Stimulated activated naive CD8-positive, alpha-beta T cell treated with anti-CD3 and anti-CD28 coated beads, Interleukin-15, amount 100 ng/mL, for 72 hours (primary cell): ENCODE results near the gene CNTLN.
"Not testable (repeated sequence)": the region's sequence is repeated elsewhere in the genome, so short reads cannot be mapped to it uniquely, and the experiment has no call there.

Experiments used
- ATAC-seq: fragments of 150-1000 bp; cut with Tn5 transposase; 2 replicates; pipeline ENCODE4 v1.10.0; 2021; ENCODE audit warnings: mild to moderate bottlenecking, moderate library complexity
- DNase-seq, 2 donors: peaks; one replicate each; pipeline ENCODE4 v3.0.0; 2021 to 2022
- H3K27ac Mint-ChIP-seq, 2 donors: one replicate each; pipeline ENCODE4 v1.8.0; 2022; ENCODE audit warnings: mild to moderate bottlenecking in 2 of 2, mixed read lengths in 2 of 2, moderate library complexity in 2 of 2
- H3K27me3 Mint-ChIP-seq: one replicate; pipeline ENCODE4 v1.8.0; 2022; ENCODE audit warnings: mixed read lengths
- H3K4me1 Mint-ChIP-seq: one replicate; pipeline ENCODE4 v1.8.0; 2022; ENCODE audit warnings: mild to moderate bottlenecking, mixed read lengths
- H3K4me3 Mint-ChIP-seq, 2 donors: one replicate each; pipeline ENCODE4 v1.8.0; 2022; ENCODE audit warnings: mild to moderate bottlenecking in 2 of 2, mixed read lengths in 2 of 2, moderate library complexity in 1 of 2
- H3K9me3 Mint-ChIP-seq, 2 donors: one replicate each; pipeline ENCODE4 v1.8.0; 2022; ENCODE audit warnings: mixed read lengths in 2 of 2

Gene CNTLN

DNA sequence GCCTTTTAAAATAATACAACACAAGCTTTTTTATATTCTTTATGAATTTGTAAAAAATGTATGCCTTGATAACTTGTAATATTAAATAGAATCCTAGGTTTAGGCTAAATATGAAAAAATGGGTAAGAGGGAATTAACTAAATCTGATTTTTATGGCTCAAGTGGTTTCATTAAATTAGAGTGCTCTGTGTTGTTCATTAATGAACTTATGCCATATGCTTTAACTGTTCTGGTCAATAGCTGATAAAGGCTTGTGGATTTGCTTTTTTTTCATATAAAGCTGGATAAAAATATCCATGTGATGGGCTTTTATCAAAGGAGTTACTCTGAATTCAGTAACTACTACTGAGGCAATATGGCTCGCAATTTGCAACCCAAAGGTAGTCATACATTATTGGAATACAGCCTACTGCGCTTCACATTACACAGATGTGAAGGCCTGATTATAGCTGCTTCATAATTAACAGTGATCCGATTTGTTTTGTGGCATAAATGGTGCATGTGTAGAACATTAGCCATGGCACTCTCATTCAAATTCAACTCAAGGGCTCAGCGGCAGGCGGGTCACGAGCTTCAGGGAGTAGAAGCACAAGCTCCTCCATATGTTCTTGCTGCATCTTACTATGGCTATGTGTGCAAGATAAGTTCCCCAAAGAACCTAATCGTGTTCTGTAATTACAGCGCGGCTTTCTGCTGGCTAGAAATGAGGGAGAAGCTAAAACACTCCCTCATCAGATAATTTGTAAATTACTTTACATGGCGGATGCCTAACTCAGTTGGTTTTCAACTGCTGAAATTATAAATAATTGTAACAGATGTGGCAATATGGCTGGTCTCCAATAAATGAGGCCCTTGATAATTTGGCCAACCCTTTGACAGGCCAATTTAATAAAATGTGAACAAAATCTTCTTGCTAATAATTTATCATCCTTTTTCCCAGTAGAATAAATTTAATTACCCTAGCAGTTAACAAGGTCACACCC lies 188.3 kb downstream of the CNTLN start:
- no peaks in the 10 kb centered on the region for H3K4me1 Mint-ChIP-seq
- DNase-seq (no peak), ATAC-seq (no peak)
- H3K27me3 Mint-ChIP-seq, result no peaks in the 10 kb centered on the region
- no peak overlapping the region for H3K4me3 Mint-ChIP-seq
- peaks cover 0 to 5% of the 10 kb centered on the region in 2 donors for H3K9me3 Mint-ChIP-seq
- H3K27ac Mint-ChIP-seq, result no peak overlapping the region

DNA sequence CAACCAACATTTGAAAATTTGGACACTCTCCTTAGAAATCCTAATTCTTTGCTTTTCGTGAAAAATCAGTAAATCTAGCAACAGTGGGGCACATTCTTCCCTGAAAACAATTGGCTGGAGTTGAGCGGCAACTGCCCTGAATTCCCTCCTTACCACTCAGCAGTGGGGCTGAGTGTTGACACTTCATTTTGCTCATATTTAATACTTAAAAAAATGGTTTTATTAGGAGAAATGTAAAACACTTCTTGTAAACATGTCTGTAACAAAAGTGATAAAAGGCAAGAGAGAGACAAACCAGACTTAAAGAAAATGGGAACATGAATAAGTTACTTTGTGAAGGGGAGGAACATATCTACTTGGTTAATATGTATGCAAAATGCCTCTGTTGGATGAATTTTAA lies 193.5 kb downstream of the CNTLN start:
- Mint-ChIP-seq H3K4me3 (no peak overlapping the region), H3K9me3 (no peaks in the 10 kb centered on the region), H3K4me1 (no peaks in the 10 kb centered on the region), H3K27me3 (no peaks in the 10 kb centered on the region), H3K27ac (no peak overlapping the region)
- DNase-seq, result no peak
- ATAC-seq, result no peak

DNA sequence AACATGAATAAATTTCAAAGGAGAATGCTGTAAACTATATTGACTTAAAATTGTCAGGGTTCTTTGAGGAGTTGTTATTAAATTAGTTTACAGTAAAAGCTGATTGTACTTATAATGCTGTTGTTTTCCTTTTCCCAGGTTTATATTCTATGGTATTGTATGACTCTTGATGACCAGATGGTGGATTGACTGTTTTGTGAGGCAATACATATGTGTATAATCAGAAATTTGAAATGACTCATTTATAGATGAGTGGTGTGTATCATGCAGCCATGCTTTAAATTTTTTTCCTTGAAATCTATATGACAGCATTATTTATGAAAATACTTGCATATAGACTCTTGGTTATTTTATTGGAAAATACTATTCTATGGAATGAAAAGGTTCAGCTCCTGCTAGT lies 195.3 kb downstream of the CNTLN start:
- Mint-ChIP-seq H3K9me3 (no peaks in the 10 kb centered on the region), H3K4me1 (no peaks in the 10 kb centered on the region), H3K27ac (no peak overlapping the region), H3K4me3 (no peak overlapping the region), H3K27me3 (no peaks in the 10 kb centered on the region)
- DNase-seq (no peak), ATAC-seq (no peak)

DNA sequence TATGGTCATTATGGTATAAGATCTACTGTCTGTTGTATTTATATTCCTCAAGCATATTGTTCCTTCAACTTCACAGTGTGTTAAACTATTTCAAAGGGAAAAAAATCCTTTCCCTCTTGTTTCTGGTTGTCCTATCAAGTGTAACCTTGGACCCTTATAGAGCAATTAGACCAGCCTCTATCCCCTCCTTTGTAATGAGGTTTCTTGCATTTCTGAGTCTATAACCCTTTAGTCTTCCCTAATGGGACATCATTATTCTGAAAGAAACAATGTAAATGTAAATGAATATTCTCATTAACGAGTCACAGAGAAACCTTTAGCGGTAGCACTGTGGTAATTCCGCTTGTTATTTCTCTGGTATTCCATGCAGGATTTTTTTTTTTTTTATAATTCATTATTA lies 197.3 kb downstream of the CNTLN start:
- Mint-ChIP-seq H3K4me3 (no peak overlapping the region), H3K9me3 (no peaks in the 10 kb centered on the region), H3K27me3 (no peaks in the 10 kb centered on the region), H3K27ac (no peak overlapping the region), H3K4me1 (no peaks in the 10 kb centered on the region)
- ATAC-seq (no peak), DNase-seq (no peak)

DNA sequence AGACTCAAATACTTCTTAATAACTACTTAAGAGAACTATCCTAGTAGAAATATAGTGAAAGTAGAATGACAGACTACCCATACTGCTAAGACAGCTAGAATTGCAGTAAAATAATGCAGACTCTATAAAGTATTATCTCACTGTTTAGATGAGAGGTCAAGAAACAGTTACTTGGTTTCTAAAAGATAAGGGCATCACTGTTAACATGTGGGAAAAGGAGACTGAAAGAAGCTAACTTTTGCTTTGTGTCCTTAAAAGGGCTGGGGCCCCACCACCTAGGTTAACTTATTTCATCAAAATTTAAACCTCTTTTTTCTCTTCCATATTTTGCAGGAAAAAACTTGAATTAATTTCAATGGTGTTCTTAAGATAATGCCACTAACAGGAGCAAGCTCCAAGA lies 204.3 kb downstream of the CNTLN start:
- Mint-ChIP-seq H3K27ac (no peak overlapping the region), H3K27me3 (no peaks in the 10 kb centered on the region), H3K9me3 (no peaks in the 10 kb centered on the region), H3K4me3 (no peak overlapping the region), H3K4me1 (no peaks in the 10 kb centered on the region)
- ATAC-seq (no peak), DNase-seq (no peak)

DNA sequence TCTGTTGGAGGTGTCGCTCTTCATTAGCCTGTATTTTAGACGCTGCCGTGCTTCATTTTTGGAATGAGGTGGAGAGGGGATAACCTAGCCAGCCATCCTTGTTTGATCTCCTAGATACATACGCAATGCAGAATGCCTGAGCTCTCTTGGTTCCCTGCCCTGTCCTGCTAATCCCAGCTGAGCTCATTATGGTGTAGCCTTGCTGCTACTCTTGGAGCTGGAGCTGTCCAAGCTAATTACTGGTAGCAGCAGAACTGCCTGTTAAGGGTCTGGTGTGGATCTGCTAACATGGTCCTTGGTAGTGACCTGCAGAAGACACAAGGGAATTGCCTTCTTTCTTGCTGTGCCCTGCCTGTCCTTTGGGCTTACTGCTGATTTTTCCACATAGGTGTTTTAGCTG lies 207.9 kb downstream of the CNTLN start:
- no peak for ATAC-seq
- Mint-ChIP-seq H3K9me3 (no peaks in the 10 kb centered on the region), H3K4me1 (no peaks in the 10 kb centered on the region), H3K27me3 (no peaks in the 10 kb centered on the region), H3K27ac (no peak overlapping the region), H3K4me3 (no peak overlapping the region)
- no peak for DNase-seq

DNA sequence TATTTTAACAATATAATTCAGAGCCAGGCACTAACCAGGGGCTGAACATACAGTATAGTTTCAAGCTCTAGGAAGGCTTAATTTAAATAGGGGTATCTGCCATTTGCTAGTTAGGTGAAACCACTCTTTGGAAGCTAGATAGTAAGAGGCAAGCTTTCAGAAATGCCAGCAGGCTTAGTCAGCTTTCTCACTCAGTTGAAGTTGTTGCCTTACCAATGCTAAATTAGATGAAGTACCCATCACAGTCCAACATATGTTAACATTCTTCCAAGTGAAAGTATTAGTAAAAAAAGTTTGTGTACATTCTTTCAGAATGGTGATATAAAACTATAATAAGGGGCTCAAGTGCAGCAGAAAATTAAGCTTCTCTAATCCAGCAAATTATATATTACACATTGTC lies 215.0 kb downstream of the CNTLN start:
- no peak for ATAC-seq
- Mint-ChIP-seq H3K27ac (no peak overlapping the region), H3K4me1 (no peaks in the 10 kb centered on the region), H3K4me3 (no peak overlapping the region), H3K9me3 (peaks cover 0 to 4% of the 10 kb centered on the region in 2 donors), H3K27me3 (no peaks in the 10 kb centered on the region)
- DNase-seq, result no peak

DNA sequence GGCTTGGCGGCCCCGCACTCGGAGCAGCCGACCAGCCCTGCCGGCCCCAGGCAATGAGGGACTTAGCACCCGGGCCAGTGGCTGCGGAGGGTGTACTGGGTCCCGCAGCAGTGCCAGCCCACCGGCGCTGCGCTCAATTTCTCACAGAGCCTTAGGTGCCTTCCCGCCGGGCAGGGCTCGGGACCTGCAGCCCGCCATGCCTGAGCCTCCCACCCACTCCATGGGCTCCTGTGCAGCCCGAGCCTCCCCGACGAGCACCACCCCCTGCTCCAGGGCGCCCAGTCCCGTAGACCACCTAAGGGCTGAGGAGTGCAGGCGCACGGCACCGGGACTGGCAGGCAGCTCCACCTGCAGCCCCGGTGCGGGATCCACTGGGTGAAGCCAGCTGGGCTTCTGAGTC lies 219.2 kb downstream of the CNTLN start:
- not testable (repeated sequence) for H3K4me3 Mint-ChIP-seq, ATAC-seq, H3K27me3 Mint-ChIP-seq, H3K9me3 Mint-ChIP-seq, H3K27ac Mint-ChIP-seq, H3K4me1 Mint-ChIP-seq, DNase-seq

DNA sequence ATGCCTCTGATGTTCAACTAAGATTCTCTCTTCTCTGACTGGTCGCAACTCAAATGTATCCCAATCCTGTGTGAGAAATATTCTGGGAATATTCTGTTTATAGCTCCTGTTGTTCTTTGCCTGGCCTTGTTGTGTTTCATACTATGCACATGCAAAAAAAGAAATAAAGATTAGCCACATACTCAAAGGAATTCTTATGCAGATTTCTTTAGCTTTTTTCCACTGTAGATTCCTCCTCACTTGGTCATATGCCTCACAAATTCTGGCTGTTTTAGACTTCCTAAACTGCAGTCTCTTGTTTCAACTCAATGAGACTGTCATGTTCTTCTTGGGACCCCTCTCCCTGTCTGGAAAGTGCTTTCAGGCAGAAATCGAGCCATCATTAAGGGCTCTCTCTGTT lies 226.5 kb downstream of the CNTLN start:
- H3K27me3 Mint-ChIP-seq, result no peaks in the 10 kb centered on the region
- no peak for DNase-seq

DNA sequence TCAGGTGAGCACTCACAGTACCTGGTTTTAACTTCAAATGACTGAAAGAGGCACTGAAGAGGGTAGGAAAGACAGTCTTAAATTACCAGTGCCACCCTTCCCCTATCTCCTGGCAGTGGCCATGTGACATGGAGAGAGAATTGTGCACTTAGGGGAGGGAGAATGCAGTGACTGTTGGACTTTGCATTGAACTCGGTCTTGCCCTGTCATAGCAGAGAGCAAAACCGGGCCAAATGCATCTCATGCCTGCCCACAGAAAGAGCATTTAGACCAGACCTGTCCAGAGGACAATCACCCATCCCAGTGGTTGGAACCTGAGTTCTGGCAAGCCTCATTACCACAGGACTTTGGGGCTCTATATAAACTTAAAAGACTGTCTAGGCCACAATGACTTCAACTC lies 232.2 kb downstream of the CNTLN start:
- no peak for DNase-seq
- no peak for ATAC-seq
- no peaks in the 10 kb centered on the region for H3K27me3 Mint-ChIP-seq
- no peak overlapping the region for H3K27ac Mint-ChIP-seq
- no peak overlapping the region for H3K4me3 Mint-ChIP-seq
- peaks cover 0 to 7% of the 10 kb centered on the region in 2 donors for H3K9me3 Mint-ChIP-seq
- H3K4me1 Mint-ChIP-seq, result no peaks in the 10 kb centered on the region

More for the DNA sequence above, 226.5 kb downstream of the CNTLN start:
- no peaks in the 10 kb centered on the region for H3K4me1 Mint-ChIP-seq
- H3K27ac Mint-ChIP-seq, result no peak overlapping the region
- no peaks in the 10 kb centered on the region for H3K9me3 Mint-ChIP-seq
- no peak overlapping the region for H3K4me3 Mint-ChIP-seq
- ATAC-seq, result no peak

DNA sequence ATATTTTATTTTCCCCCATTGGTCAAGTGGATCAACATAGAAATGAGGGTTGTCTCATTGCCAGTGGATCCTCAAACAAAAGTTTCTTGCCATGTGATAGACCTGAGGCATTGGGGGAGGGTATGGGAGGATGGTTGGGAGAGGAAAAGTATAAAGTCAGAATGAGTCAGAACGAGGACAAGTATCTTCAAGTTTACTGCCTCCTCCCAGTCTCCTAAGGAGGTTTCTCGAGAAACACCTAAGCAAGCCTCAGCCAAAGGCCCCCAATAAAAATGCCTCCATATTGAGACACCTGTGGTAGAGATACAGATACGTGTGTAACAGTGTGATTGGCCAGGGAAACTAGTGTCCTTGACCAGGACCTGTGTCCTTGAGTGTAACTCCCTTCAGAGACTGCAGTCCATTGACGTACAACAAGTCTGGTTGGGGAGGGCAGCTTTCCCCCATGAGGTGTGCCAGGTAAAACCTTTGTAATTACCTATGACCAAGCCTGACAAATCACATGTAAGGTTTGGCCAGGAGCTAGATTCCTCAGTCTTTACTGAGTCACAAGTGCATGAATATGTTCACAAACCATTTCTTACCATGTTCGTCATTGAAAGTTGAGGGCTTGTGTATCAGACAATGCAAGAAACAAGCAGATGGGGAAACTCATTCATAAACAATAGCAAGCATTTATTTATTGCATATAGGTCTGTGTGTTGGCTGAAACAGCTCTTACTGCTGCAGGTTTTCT lies 245.5 kb downstream of the CNTLN start:
- Mint-ChIP-seq H3K9me3 (no peaks in the 10 kb centered on the region), H3K4me3 (no peak overlapping the region), H3K4me1 (no peaks in the 10 kb centered on the region), H3K27ac (no peak overlapping the region), H3K27me3 (no peaks in the 10 kb centered on the region)
- DNase-seq (no peak), ATAC-seq (no peak)

DNA sequence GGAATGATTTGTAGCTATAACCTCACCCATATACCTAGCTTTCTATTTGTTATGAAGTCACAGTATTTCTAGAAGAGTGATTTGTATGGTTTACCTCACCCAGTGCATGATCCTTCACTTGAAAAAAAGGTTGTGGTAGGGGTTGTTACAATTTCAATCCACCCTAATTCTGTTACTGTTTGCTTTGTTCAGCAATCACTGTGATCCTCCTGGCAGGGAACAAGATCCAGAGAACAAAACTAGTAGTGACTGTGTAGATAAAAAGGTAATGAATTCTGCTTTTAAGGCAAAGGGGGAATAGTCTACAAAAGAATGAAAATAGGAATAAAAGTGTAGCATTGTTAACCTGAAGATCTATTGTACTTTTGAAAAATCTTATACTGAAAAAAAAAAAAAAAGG lies 252.7 kb downstream of the CNTLN start:
- Mint-ChIP-seq H3K9me3 (no peaks in the 10 kb centered on the region), H3K27ac (no peak overlapping the region), H3K27me3 (no peaks in the 10 kb centered on the region), H3K4me1 (no peaks in the 10 kb centered on the region), H3K4me3 (no peak overlapping the region)
- no peak for DNase-seq
- ATAC-seq, result no peak

DNA sequence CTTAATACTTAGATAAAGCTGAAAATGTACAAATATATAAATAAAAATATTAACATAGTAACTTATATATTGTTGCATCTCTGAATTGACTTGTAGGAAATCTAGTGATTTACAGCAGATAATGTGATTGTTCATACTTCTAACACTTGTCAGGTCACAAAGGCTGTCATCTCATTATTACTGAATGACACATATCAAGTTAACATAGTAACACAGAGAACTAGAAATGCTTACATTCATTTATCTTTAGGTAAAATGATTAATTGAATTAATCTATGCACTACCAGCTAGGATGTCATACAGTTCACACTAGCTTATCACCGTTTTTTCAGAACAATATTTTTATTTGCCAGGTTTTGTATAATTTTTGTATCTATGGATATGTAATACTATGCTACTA lies 254.2 kb downstream of the CNTLN start:
- Mint-ChIP-seq H3K27ac (no peak overlapping the region), H3K4me3 (no peak overlapping the region), H3K9me3 (no peaks in the 10 kb centered on the region), H3K4me1 (no peaks in the 10 kb centered on the region), H3K27me3 (no peaks in the 10 kb centered on the region)
- no peak for DNase-seq
- no peak for ATAC-seq

DNA sequence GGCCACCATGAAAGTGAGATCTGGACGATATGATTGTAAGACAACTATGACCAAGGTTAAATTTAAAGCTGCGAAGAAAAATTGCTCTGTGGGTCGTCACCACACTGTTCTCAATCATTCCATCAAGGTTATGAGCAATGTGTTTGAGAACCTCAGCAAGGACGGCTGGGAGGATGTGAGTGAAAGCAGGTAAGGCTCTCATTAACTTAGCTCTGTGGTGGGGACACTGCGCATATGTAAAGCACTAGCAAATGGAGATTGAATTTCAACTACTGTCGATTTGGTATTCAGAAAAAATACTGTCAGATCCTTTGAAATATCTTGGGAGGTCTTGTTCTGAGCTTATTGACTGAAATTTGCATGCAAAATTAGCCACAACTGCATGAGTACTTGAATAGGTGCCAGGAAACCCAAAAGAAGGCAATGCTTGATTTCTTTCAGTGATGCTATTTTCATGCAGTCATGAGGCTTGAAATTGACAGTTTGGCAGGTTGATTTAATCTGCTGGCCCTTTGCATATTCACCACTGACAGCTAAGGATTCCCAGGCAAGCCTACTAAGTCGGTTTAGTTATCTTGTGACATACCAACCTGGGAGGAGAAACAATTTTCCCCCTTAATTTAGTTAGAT lies 260.2 kb downstream of the CNTLN start:
- DNase-seq (no peak), ATAC-seq (no peak)
- H3K4me1 Mint-ChIP-seq, result no peaks in the 10 kb centered on the region
- no peaks in the 10 kb centered on the region for H3K27me3 Mint-ChIP-seq
- no peak overlapping the region for H3K27ac Mint-ChIP-seq
- H3K4me3 Mint-ChIP-seq, result no peak overlapping the region
- H3K9me3 Mint-ChIP-seq, result peaks cover 0 to 4% of the 10 kb centered on the region in 2 donors

DNA sequence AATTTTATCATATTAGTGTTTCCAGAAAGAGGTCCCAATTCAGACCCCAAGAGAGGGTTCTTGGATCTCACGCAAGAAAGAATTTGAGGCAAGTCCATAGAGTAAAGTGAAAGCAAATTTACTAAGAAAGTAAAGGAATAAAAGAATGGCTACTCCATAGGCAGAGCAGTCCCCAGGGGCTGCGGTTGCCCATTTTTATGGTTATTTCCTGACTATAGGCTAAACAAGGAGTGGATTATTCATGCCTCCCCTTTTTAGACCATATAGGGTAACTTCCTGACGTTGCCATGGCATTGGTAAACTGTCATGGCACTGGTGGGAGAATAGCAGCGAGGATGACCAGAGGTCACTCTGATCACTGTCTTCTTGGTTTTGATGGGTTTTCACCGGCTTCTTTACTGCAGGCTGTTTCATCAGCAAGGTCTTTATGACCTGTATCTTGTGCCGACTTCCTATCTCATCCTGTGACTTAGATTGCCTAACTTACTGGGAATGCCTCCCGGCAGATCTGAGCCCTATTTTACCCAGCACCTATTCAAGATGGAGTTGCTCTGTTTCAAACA lies 262.4 kb downstream of the CNTLN start:
- not testable (repeated sequence) for H3K9me3 Mint-ChIP-seq, H3K27me3 Mint-ChIP-seq, H3K4me3 Mint-ChIP-seq, H3K4me1 Mint-ChIP-seq, ATAC-seq, H3K27ac Mint-ChIP-seq, DNase-seq

DNA sequence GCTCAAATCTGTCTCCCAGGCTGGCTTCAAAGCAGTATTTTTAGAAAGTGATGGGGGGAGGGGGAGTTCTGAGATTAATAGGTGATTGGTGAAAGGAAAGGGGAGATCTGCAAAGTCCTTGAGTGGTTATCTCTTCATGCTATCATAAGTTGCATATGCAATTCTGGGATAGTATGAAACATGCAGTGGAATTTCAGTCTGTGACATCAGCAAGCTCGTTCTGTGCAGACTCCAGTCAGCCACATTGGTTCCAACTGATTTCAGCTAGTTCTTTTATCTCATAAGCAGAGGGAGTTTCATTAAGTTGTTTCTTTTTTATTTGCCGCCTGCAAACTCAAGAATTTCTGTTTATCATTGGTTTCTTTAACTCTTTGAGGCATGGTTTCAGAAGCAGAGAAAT lies 263.5 kb downstream of the CNTLN start:
- H3K4me3 Mint-ChIP-seq, result no peak overlapping the region
- no peak for ATAC-seq
- H3K27ac Mint-ChIP-seq, result no peak overlapping the region
- no peak for DNase-seq
- H3K9me3 Mint-ChIP-seq, result peaks cover 0 to 8% of the 10 kb centered on the region in 2 donors
- H3K27me3 Mint-ChIP-seq, result no peaks in the 10 kb centered on the region
- no peaks in the 10 kb centered on the region for H3K4me1 Mint-ChIP-seq
